ENCODE results near the gene SSR3. TPM values are rescaled to one million over a fixed set of nuclear protein-coding genes. Genes with fewer than 3 reads are reported as not detected.

Gene SSR3
- total RNA-seq, 2 experiments from 2014 or later: 63.3 to 158 TPM

- H3K4me3 ChIP-seq (ENCODE audit: low read depth, low read length, poor library complexity, severe bottlenecking): no peak overlapping the region
- POLR2A ChIA-PET: interaction anchor here (1.0 to 3.5 kb wide), 2 partner anchors 20 to 24 kb away, joined by 5 to 13 read pairs; partner anchors contain the start of gene SSR3
- peak overlapping the region; percentile 75; the same call in 1 of the 2 replicates for H2AFZ ChIP-seq (ENCODE audit: low read length)
- H4K20me1 ChIP-seq (ENCODE audit: insufficient read depth, low read length): no peaks in the 10 kb centered on the region
- H3K4me2 ChIP-seq (ENCODE audit: low read length): no peak overlapping the region
- peaks cover 3% of the 10 kb centered on the region for H3K4me1 ChIP-seq (ENCODE audit: insufficient read depth, low read length, poor library complexity, severe bottlenecking)
- intact Hi-C loops (cut with micrococcal nuclease; ENCODE audit: unreplicated experiment): no loop called here
- no peaks in the 10 kb centered on the region for H3K36me3 ChIP-seq (ENCODE audit: insufficient read depth, low read length)
- no peaks in the 10 kb centered on the region for H3K79me2 ChIP-seq (ENCODE audit: insufficient read depth, low read depth, low read length)
- BruUV-seq (replicated peaks): no TSS peak
- H3K9me2 ChIP-seq (ENCODE audit: insufficient read depth, low read length): no peaks in the 10 kb centered on the region
- TF ChIP-seq EZH2phosphoT487 (IDR thresholded peaks at IDR 0.05; ENCODE audit: borderline replicate concordance, low read depth, low read length) (no peak), CTCF (conservative IDR thresholded peaks at IDR 0.05; ENCODE audit: low read length) (no peak)
- no peaks in the 10 kb centered on the region for H3K9me3 ChIP-seq (ENCODE audit: low read length)
- no peak for DNase-seq (ENCODE audit: low spot score)
- H3K27ac ChIP-seq (ENCODE audit: low read depth, low read length, poor library complexity, severe bottlenecking): no peak overlapping the region
- CTCF ChIA-PET (ENCODE audit: unreplicated experiment): no interaction called here
Observed at GRCh38 chr3:156579427-156579851, 24.5 kb upstream of the SSR3 start.

GRCh38 chr3:156577736-156578135, 22.8 kb upstream of the SSR3 start:
- no peak overlapping the region for H3K27ac ChIP-seq (ENCODE audit: low read depth, low read length, poor library complexity, severe bottlenecking)
- CTCF ChIA-PET (ENCODE audit: unreplicated experiment): no interaction called here
- no peak overlapping the region for H3K4me3 ChIP-seq (ENCODE audit: low read depth, low read length, poor library complexity, severe bottlenecking)
- peaks cover 3% of the 10 kb centered on the region for H3K4me1 ChIP-seq (ENCODE audit: insufficient read depth, low read length, poor library complexity, severe bottlenecking)
- intact Hi-C loops (cut with micrococcal nuclease; ENCODE audit: unreplicated experiment): no loop called here
- TF ChIP-seq EZH2phosphoT487 (IDR thresholded peaks at IDR 0.05; ENCODE audit: borderline replicate concordance, low read depth, low read length): no peak
- TF ChIP-seq CTCF (conservative IDR thresholded peaks at IDR 0.05; ENCODE audit: low read length): no peak
- no peaks in the 10 kb centered on the region for H3K36me3 ChIP-seq (ENCODE audit: insufficient read depth, low read length)
- H2AFZ ChIP-seq (ENCODE audit: low read length): no peak overlapping the region
- H3K4me2 ChIP-seq (ENCODE audit: low read length): no peak overlapping the region
- no peaks in the 10 kb centered on the region for H4K20me1 ChIP-seq (ENCODE audit: insufficient read depth, low read length)
- DNase-seq (ENCODE audit: low spot score): no peak
- no peaks in the 10 kb centered on the region for H3K9me3 ChIP-seq (ENCODE audit: low read length)
- no peaks in the 10 kb centered on the region for H3K79me2 ChIP-seq (ENCODE audit: insufficient read depth, low read depth, low read length)
- no peaks in the 10 kb centered on the region; the same call in 1 of the 2 replicates for H3K9me2 ChIP-seq (ENCODE audit: insufficient read depth, low read length)
- POLR2A ChIA-PET: interaction anchor here (1.6 to 3.5 kb wide), 2 partner anchors 10 to 23 kb away, joined by 7 to 13 read pairs; partner anchors contain the start of gene SSR3
- BruUV-seq (replicated peaks): no TSS peak

- TF ChIP-seq EZH2phosphoT487 (IDR thresholded peaks at IDR 0.05; ENCODE audit: borderline replicate concordance, low read depth, low read length) (no peak), CTCF (conservative IDR thresholded peaks at IDR 0.05; ENCODE audit: low read length) (no peak)
- BruUV-seq (replicated peaks): no TSS peak
- H2AFZ ChIP-seq (ENCODE audit: low read length): no peak overlapping the region
- H3K4me2 ChIP-seq (ENCODE audit: low read length): no peak overlapping the region
- intact Hi-C loops (cut with micrococcal nuclease; ENCODE audit: unreplicated experiment): no loop called here
- POLR2A ChIA-PET: interaction anchor here (1.4 to 3.5 kb wide), 3 partner anchors 8 to 22 kb away, joined by 4 to 13 read pairs (median 7); partner anchors contain the start of gene SSR3
- no peaks in the 10 kb centered on the region for H3K79me2 ChIP-seq (ENCODE audit: insufficient read depth, low read depth, low read length)
- no peak overlapping the region for H3K4me3 ChIP-seq (ENCODE audit: low read depth, low read length, poor library complexity, severe bottlenecking)
- no peaks in the 10 kb centered on the region for H3K36me3 ChIP-seq (ENCODE audit: insufficient read depth, low read length)
- no peaks in the 10 kb centered on the region; the same call in 1 of the 2 replicates for H3K9me2 ChIP-seq (ENCODE audit: insufficient read depth, low read length)
- no peaks in the 10 kb centered on the region for H4K20me1 ChIP-seq (ENCODE audit: insufficient read depth, low read length)
- CTCF ChIA-PET (ENCODE audit: unreplicated experiment): no interaction called here
- H3K9me3 ChIP-seq (ENCODE audit: low read length): no peaks in the 10 kb centered on the region
- H3K27ac ChIP-seq (ENCODE audit: low read depth, low read length, poor library complexity, severe bottlenecking): no peak overlapping the region
- DNase-seq (ENCODE audit: low spot score): no peak
- peaks cover 3% of the 10 kb centered on the region for H3K4me1 ChIP-seq (ENCODE audit: insufficient read depth, low read length, poor library complexity, severe bottlenecking)
Observed at GRCh38 chr3:156576651-156577348, 21.9 kb upstream of the SSR3 start.

Data from OCI-LY7 (cell line).